ENCODE results near the gene ARHGDIA.

ARHGDIA gene

DNA sequence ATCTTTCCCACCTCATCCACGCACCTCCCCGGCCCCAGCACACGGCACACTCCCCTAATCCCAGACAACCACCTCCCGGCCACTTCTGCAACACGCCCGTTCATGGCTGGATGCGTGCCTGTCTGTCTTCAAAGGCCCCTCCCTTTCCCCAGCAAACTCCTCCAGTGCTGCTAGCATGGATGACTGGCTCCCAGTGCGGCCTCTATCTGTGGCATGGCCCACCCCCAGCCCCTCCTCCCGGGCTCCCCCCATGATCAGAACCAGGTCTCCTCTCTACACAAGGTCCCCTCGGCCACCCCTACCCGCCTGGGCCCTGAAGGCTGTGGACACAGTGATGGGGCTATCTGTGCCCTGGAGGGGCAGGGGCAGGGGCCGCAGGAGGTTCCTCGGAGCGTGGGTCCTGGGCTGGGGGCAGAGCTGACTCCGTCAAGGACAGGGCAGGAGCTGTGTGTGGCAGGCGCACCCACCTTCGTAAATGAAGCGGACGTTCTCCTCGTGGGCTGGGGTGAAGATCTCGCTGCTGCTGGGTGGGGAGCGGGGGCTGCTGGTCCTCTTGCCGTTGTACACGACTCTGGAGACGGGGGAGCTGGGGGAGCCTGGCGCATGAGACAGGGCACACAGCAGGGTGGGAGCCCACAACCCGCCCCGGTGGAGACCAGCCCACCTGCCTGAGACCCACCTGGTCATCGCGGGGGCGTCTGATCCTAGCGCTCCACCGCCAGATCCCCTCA is 47.2 kb downstream of the ARHGDIA start:
- DNase-seq (ENCODE audit: low read depth in 2 of 2) = no peak

DNA sequence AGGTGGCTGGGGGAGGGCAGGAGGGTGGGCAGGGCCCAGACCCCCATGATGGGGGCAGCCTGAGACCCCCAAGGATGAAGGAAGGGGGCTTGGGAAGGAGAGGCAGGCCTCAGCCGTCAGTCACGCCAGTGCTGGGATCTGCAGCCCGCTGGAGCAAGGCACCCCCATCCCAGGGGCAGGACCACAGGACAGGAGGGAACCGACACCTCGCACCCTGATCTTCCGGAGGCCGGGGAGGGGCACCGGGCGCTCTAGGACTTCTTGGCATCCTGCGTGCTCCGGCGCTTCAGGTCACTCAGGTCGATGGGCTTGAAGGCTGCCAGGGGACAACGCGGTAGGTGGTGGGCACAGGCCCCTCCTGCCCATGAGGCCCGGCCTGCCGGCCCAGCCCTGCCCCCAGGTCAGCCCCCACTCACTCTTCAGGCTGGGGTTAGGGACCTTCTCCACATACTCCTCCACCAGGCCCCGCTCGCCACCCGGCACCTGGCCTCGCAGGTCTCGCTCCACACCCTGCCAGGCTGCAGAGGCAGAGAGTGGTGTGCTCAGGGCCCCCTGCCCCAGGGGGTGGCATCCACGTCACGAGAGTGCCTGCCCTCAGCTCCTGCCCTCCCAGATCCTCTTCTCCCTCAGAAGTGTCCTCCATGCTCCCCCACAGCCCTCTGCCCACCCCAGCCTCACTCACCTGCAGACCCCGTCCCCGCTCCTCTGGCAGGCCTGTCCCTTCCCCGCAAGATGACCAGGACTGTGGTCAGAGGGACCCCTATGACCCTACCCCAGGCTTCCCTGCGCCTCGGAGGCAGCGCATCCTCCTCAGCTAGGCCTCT is 47.9 kb downstream of the ARHGDIA start:
- no peak for DNase-seq (ENCODE audit: low read depth in 2 of 2)

DNA sequence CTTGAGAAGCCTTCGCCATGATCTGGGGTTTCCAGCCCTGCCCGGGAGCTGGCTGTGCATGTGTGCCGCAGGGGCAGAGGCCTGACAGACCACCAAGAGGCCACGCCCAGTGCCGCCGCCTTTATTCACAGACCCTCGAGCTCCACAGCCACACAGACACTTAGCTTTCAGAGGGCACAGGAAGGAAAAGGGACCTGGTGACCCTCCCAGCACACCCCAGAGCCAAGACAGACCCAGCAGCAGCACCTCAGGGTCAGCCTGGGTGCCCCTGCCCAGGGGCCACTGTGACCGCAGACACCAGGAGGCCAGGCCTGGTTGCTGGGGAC is 48.9 kb downstream of the ARHGDIA start:
- DNase-seq (ENCODE audit: low read depth in 2 of 2) = no peak

DNA sequence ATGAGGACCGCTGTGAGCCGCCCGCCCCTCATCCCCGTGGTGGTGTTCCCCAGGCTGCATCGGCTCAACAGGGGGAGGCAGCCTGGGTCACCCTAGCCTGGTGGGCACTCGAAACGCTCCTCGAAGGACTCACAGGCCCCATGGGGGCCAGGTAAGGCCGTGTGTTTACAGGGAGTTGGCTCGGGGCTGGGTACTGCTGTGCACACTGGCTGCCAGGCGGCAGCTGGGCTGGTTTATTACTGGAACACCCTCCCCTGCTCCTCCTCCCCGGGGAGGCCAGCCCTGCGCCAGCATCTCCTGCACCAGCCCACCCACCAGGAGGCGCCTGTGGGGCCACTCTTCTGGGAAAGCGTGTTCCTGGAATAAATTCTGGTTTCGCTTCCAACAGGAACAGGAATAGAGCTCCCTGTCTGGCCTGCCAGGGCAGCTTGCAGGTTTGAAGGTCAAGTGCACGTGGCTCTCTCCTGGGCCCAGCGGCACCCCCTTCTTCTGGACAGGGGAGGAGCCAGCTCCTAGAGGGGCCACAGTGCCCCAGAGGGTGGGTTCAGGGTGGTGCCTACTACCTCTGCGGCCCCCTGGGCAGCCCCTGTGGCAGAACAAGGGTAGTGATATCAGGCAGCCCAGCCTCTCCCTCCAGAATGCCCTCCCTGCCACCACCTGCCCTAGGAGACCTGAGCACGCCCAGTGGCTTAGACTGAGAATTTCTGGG is 49.4 kb downstream of the ARHGDIA start:
- no peak for DNase-seq (ENCODE audit: low read depth in 2 of 2)

DNA sequence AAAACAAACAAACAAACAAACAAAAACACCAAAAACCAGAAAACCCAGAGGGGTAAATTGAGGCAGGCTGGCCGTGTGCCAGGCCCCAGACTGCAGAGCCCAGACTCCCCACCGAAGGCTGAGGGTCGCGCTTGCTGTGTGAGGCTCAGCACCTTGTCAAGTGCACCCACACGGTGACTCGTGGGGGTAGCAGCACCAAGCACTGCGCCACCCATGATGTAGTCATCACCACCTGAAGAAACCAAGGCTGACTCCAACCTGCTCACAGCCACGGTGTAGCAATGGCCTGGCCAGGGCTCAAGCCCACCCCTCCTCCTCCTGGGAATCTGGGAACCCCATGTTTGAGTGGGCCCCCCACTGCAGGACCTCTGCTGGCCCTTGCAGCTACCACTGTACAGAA is 50.0 kb downstream of the ARHGDIA start:
- no peak for DNase-seq (ENCODE audit: low read depth in 2 of 2)

DNA sequence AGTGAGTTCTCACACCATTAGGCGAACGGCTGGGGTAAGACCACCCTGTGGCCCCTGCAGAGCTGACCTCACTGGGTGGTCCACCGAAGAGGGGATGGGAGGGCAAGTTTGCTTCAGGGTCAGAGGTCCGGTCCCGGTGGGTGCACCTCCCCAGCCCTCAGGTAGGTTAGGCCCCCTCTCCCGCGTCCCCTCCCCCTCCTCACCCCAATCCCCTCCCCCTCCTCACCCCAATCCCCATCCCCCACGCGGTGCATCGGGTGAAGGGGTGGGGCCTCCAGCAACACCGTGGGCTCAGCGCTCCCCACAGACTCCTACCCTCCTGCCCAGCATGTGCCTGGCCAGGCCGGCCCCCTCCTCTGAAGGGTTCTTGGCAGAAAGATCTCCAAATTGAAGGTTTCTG is 51.4 kb downstream of the ARHGDIA start:
- no peak for DNase-seq (ENCODE audit: low read depth in 2 of 2)

DNA sequence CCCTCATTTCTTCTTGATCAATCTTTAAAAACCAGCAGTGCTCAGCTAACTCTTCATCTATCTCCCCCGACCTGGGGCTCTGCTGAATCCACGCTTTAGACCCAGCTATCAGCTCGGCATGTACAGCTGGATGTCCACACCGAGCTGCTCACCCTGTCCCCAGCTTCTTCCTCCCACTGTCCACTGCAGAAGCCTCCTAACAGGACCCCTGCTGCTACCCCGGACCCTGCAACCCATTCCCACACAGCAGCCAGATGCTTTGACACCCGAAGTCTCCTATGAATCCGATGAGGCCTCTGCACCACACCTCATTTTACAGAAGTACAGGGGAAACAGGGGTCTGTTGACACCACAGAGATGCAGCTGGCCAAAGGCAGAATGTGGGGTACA is 53.4 kb downstream of the ARHGDIA start:
- DNase-seq (ENCODE audit: low read depth in 2 of 2) = no peak

All from stimulated activated CD8-positive, alpha-beta memory T cell treated with anti-CD3 and anti-CD28 coated beads, Interleukin-2, amount 100 ng/mL, for 1 hour (primary cell).